GM18868 (cell line): Measurements from ENCODE around the gene LIPC.

Experiments
- ATAC-seq: cut with Tn5 transposase; IDR thresholded peaks from one replicate; pipeline ENCODE4 v1.9.1; 2021; ENCODE audit warnings: mild to moderate bottlenecking, moderate library complexity; ENCODE audit not compliant: unreplicated experiment

The LIPC gene

GRCh38 chr15:58433597-58434333 is 2.0 kb downstream of the LIPC start:
- ATAC-seq: no peak

- no peak for ATAC-seq
Measured at GRCh38 chr15:58434334-58434875, 2.6 kb downstream of the LIPC start.

- no peak for ATAC-seq
Measured at GRCh38 chr15:58436552-58436951, 4.8 kb downstream of the LIPC start.

GRCh38 chr15:58437531-58438105 is 5.8 kb downstream of the LIPC start:
- ATAC-seq: no peak

- ATAC-seq: no peak
Measured at GRCh38 chr15:58438111-58438510, 6.3 kb downstream of the LIPC start.

- no peak for ATAC-seq
Measured at GRCh38 chr15:58438956-58439355, 7.2 kb downstream of the LIPC start.

GRCh38 chr15:58440158-58440910 is 8.5 kb downstream of the LIPC start:
- ATAC-seq: no peak

- ATAC-seq: no peak
Measured at GRCh38 chr15:58440922-58441321, 9.1 kb downstream of the LIPC start.

- ATAC-seq: no peak
Measured at GRCh38 chr15:58441376-58442070, 9.7 kb downstream of the LIPC start.

- no peak for ATAC-seq
Measured at GRCh38 chr15:58442122-58442521, 10.3 kb downstream of the LIPC start.

GRCh38 chr15:58443308-58443707 is 11.5 kb downstream of the LIPC start:
- no peak for ATAC-seq

- no peak for ATAC-seq
Measured at GRCh38 chr15:58444056-58444455, 12.3 kb downstream of the LIPC start.

GRCh38 chr15:58444658-58445332 is 13.0 kb downstream of the LIPC start:
- no peak for ATAC-seq

GRCh38 chr15:58445865-58446264 is 14.1 kb downstream of the LIPC start:
- ATAC-seq: no peak

- ATAC-seq: no peak
Measured at GRCh38 chr15:58446521-58446920, 14.7 kb downstream of the LIPC start.

GRCh38 chr15:58447271-58448010 is 15.7 kb downstream of the LIPC start:
- ATAC-seq: no peak

- ATAC-seq: no peak
Measured at GRCh38 chr15:58448331-58448730, 16.5 kb downstream of the LIPC start.

GRCh38 chr15:58448906-58449305 is 17.1 kb downstream of the LIPC start:
- no peak for ATAC-seq

- no peak for ATAC-seq
Measured at GRCh38 chr15:58451826-58452225, 20.0 kb downstream of the LIPC start.

- ATAC-seq: no peak
Measured at GRCh38 chr15:58452775-58453174, 21.0 kb downstream of the LIPC start.
